ENCODE data around the gene SERPING1. TPM values are rescaled to one million over a fixed set of nuclear protein-coding genes. Genes with fewer than 3 reads are reported as not detected.

The SERPING1 gene
- total RNA-seq, 1 donor from 2014 or later: 4.6 TPM

GRCh38 chr11:57596266-57596885 lies 1.1 kb upstream of the SERPING1 start:
- Mint-ChIP-seq H3K4me3 (ENCODE audit: unreplicated experiment) (no peak overlapping the region), H3K36me3 (ENCODE audit: low read depth) (no peaks in the 10 kb centered on the region), H3K27me3 (ENCODE audit: low read depth) (peaks cover 12% of the 10 kb centered on the region), H3K9me3 (ENCODE audit: low read depth) (no peaks in the 10 kb centered on the region), H3K4me1 (ENCODE audit: low read depth) (peaks cover 7% of the 10 kb centered on the region), H3K27ac (ENCODE audit: unreplicated experiment) (no peak overlapping the region)
- no peak for DNase-seq (ENCODE audit: low spot score)
- no peak for TF ChIP-seq CTCF (IDR thresholded peaks at IDR 0.05)

- H3K4me1 Mint-ChIP-seq (ENCODE audit: low read depth): peaks cover 7% of the 10 kb centered on the region
- DNase-seq (ENCODE audit: low spot score): no peak
- H3K4me3 Mint-ChIP-seq (ENCODE audit: unreplicated experiment): peak overlapping the region; percentile 64
- H3K36me3 Mint-ChIP-seq (ENCODE audit: low read depth): no peaks in the 10 kb centered on the region
- TF ChIP-seq CTCF (IDR thresholded peaks at IDR 0.05): no peak
- peaks cover 12% of the 10 kb centered on the region for H3K27me3 Mint-ChIP-seq (ENCODE audit: low read depth)
- no peaks in the 10 kb centered on the region for H3K9me3 Mint-ChIP-seq (ENCODE audit: low read depth)
- H3K27ac Mint-ChIP-seq (ENCODE audit: unreplicated experiment): peak overlapping the region; percentile 3
These were observed 688 bp downstream of the SERPING1 start for GRCh38 chr11:57597916-57598830.

- Mint-ChIP-seq H3K27ac (ENCODE audit: unreplicated experiment) (no peak overlapping the region), H3K27me3 (ENCODE audit: low read depth) (peaks cover 11% of the 10 kb centered on the region), H3K4me3 (ENCODE audit: unreplicated experiment) (peak overlapping the region; percentile 10), H3K36me3 (ENCODE audit: low read depth) (no peaks in the 10 kb centered on the region), H3K9me3 (ENCODE audit: low read depth) (no peaks in the 10 kb centered on the region), H3K4me1 (ENCODE audit: low read depth) (peaks cover 7% of the 10 kb centered on the region)
- DNase-seq (ENCODE audit: low spot score): no peak
- TF ChIP-seq CTCF (IDR thresholded peaks at IDR 0.05): no peak
These were observed 1.3 kb downstream of the SERPING1 start for GRCh38 chr11:57598831-57599155.

GRCh38 chr11:57599381-57599780 lies 1.9 kb downstream of the SERPING1 start:
- no peak for DNase-seq (ENCODE audit: low spot score)
- H3K36me3 Mint-ChIP-seq (ENCODE audit: low read depth): no peaks in the 10 kb centered on the region
- no peak overlapping the region for H3K4me3 Mint-ChIP-seq (ENCODE audit: unreplicated experiment)
- no peak for TF ChIP-seq CTCF (IDR thresholded peaks at IDR 0.05)
- no peak overlapping the region for H3K27ac Mint-ChIP-seq (ENCODE audit: unreplicated experiment)
- H3K4me1 Mint-ChIP-seq (ENCODE audit: low read depth): peaks cover 7% of the 10 kb centered on the region
- no peaks in the 10 kb centered on the region for H3K9me3 Mint-ChIP-seq (ENCODE audit: low read depth)
- H3K27me3 Mint-ChIP-seq (ENCODE audit: low read depth): peaks cover 7% of the 10 kb centered on the region

GRCh38 chr11:57601297-57601696 lies 3.8 kb downstream of the SERPING1 start:
- H3K4me3 Mint-ChIP-seq (ENCODE audit: unreplicated experiment): no peak overlapping the region
- no peaks in the 10 kb centered on the region for H3K36me3 Mint-ChIP-seq (ENCODE audit: low read depth)
- H3K4me1 Mint-ChIP-seq (ENCODE audit: low read depth): peaks cover 7% of the 10 kb centered on the region
- H3K9me3 Mint-ChIP-seq (ENCODE audit: low read depth): no peaks in the 10 kb centered on the region
- no peak for TF ChIP-seq CTCF (IDR thresholded peaks at IDR 0.05)
- peaks cover 3% of the 10 kb centered on the region for H3K27me3 Mint-ChIP-seq (ENCODE audit: low read depth)
- no peak overlapping the region for H3K27ac Mint-ChIP-seq (ENCODE audit: unreplicated experiment)
- DNase-seq (ENCODE audit: low spot score): no peak
